Right atrium auricular region (tissue), 2 donors: ENCODE data around the gene ACADL. TPM values are rescaled to one million over a fixed set of nuclear protein-coding genes. Genes with fewer than 3 reads are reported as not detected.

Experiments used
- DNase-seq: peaks from one replicate; pipeline ENCODE4 v3.0.0-alpha.2; 2019; ENCODE audit warnings: low spot score
- H3K27ac ChIP-seq, 2 donors: fragments of 200-600 bp; sonication (generic); 1 replicate in 1 of 2; 2 replicates in 1 of 2; pipeline ENCODE4 v1.5.1; 2016 to 2019
- H3K27me3 ChIP-seq, 2 donors: fragments of 200-600 bp; sonication (generic); one replicate each; pipeline versions ENCODE4 v1.5.1 to v1.6.0; 2017 to 2019
- H3K36me3 ChIP-seq: fragments of 200-600 bp; sonication (generic); one replicate; pipeline ENCODE4 v1.5.1; 2016
- H3K4me1 ChIP-seq, 2 donors: fragments of 200-600 bp; sonication (generic); one replicate each; pipeline versions ENCODE4 v1.5.1 to v1.6.0; 2017 to 2019
- H3K4me3 ChIP-seq, 2 donors: fragments of 200-600 bp; sonication (generic); 1 replicate in 1 of 2; 2 replicates in 1 of 2; pipeline ENCODE4 v1.5.1; 2017 to 2019; ENCODE audit warnings: mild to moderate bottlenecking in 1 of 2, moderate library complexity in 1 of 2
- H3K9me3 ChIP-seq, 2 donors: fragments of 200-600 bp; sonication (generic); one replicate each; pipeline ENCODE4 v1.5.1; 2019
- total RNA-seq, 2 donors: library from RNA; depleted of rRNA; stranded (reverse); fragments of >200 nt; gene quantifications; one replicate each; pipeline ENCODE4 v1.1.0, GENCODE V29; 2016
- TF ChIP-seq, protein P1 (sequence below), 2 donors: fragments of 200-600 bp; sonication (generic); IDR thresholded peaks; one replicate each; pipeline ENCODE4 v1.5.1; 2019; ENCODE audit warnings: antibody characterized with exemption in 2 of 2

The ACADL gene
- total RNA-seq, 2 donors from 2014 or later, result 1.4 to 1.9 TPM

DNA sequence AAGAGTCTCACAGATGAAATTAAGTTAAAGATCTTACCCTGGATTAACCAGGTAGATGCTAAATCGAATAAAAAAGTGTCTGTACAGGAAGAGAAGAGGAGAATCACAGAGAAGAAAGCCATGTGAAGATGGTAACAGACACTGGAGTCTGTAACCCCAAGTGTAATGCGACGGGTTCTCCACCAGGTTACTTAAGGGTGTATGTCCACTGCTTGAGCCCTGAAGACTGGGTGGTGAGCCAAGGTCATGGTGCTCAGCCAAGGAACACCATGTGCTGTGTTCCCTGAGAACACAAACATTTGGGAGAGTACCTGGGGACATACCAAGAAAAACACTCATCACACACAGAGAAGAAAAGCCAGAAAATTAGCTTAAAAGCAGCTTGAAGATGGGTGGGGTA, 8.2 kb upstream of the ACADL start:
- H3K4me3 ChIP-seq, result no peak overlapping the region
- no peaks in the 10 kb centered on the region for H3K27me3 ChIP-seq
- no peaks in the 10 kb centered on the region for H3K36me3 ChIP-seq
- no peaks in the 10 kb centered on the region for H3K9me3 ChIP-seq
- no peak overlapping the region for H3K27ac ChIP-seq
- no peaks in the 10 kb centered on the region for H3K4me1 ChIP-seq
- TF ChIP-seq, protein P1, sequence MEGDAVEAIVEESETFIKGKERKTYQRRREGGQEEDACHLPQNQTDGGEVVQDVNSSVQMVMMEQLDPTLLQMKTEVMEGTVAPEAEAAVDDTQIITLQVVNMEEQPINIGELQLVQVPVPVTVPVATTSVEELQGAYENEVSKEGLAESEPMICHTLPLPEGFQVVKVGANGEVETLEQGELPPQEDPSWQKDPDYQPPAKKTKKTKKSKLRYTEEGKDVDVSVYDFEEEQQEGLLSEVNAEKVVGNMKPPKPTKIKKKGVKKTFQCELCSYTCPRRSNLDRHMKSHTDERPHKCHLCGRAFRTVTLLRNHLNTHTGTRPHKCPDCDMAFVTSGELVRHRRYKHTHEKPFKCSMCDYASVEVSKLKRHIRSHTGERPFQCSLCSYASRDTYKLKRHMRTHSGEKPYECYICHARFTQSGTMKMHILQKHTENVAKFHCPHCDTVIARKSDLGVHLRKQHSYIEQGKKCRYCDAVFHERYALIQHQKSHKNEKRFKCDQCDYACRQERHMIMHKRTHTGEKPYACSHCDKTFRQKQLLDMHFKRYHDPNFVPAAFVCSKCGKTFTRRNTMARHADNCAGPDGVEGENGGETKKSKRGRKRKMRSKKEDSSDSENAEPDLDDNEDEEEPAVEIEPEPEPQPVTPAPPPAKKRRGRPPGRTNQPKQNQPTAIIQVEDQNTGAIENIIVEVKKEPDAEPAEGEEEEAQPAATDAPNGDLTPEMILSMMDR (IDR thresholded peaks at IDR 0.05), result no peak
- no peak for DNase-seq

DNA sequence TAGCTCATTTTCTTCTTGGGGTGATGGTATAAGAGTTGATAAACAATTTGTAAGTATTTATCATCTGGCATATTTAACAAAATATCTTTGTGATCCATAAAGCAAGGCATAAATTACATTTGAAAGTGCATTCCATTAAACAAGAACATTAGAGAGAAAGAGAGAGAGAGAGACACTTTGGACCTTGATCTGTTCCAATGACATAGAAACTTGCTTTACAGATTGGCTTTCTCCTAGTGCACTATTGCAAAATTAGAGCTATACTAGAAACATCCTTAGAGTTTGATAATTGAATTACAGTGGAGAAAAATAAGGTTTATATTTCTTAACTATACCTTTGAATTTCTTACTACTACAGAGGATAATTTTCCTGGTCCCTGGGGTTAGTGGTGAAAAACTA, 5.7 kb upstream of the ACADL start:
- no peaks in the 10 kb centered on the region for H3K4me1 ChIP-seq
- H3K27ac ChIP-seq, result no peak overlapping the region
- H3K36me3 ChIP-seq, result no peaks in the 10 kb centered on the region
- no peak overlapping the region for H3K4me3 ChIP-seq
- DNase-seq, result no peak
- TF ChIP-seq, protein P1 (IDR thresholded peaks at IDR 0.05), result no peak
- no peaks in the 10 kb centered on the region for H3K27me3 ChIP-seq
- H3K9me3 ChIP-seq, result no peaks in the 10 kb centered on the region

DNA sequence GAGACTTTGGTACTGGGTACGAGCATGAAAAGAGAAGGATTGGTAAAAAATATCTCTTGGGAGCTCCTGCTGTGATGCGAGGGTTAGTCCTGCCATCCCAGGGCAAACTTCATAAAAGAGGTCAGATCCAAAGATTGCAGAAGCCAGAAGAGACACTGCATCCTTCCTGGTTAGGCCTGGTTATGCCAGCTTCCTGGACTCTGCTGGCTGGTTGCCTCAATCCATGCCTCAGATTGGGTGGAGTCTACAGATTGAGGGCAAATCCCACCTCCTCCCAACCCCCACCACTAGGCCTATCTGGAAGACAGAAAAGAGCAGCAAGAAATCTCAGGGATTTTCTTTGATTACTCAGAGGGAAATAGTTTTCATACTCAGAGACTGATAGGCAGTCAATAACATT, 5.3 kb upstream of the ACADL start:
- Histone ChIP-seq H3K36me3 (no peaks in the 10 kb centered on the region), H3K9me3 (no peaks in the 10 kb centered on the region), H3K27me3 (no peaks in the 10 kb centered on the region), H3K4me1 (peaks cover 0 to 2% of the 10 kb centered on the region in 2 donors), H3K27ac (no peak overlapping the region), H3K4me3 (no peak overlapping the region)
- TF ChIP-seq, protein P1 (IDR thresholded peaks at IDR 0.05), result no peak
- DNase-seq, result no peak

DNA sequence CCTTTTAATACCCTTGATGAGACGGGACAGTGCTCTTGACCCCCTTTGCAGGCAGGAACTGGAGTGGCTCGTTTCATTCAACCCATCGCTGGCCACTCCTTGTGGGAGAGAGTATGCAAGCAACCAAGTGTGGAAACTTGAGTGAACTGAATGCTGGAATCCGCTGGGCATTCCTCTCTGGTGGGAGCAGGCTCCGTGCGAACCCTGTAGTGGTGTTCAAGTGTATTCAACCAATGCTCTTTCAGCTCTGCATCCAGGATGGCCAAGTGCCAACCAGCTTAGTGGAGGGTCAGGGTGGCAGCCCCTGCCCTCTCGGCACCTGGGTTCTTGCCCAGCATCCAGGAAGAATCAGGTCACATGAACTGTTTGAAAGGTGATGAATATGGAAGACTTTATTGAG, 3.3 kb upstream of the ACADL start:
- no peaks in the 10 kb centered on the region for H3K9me3 ChIP-seq

DNA sequence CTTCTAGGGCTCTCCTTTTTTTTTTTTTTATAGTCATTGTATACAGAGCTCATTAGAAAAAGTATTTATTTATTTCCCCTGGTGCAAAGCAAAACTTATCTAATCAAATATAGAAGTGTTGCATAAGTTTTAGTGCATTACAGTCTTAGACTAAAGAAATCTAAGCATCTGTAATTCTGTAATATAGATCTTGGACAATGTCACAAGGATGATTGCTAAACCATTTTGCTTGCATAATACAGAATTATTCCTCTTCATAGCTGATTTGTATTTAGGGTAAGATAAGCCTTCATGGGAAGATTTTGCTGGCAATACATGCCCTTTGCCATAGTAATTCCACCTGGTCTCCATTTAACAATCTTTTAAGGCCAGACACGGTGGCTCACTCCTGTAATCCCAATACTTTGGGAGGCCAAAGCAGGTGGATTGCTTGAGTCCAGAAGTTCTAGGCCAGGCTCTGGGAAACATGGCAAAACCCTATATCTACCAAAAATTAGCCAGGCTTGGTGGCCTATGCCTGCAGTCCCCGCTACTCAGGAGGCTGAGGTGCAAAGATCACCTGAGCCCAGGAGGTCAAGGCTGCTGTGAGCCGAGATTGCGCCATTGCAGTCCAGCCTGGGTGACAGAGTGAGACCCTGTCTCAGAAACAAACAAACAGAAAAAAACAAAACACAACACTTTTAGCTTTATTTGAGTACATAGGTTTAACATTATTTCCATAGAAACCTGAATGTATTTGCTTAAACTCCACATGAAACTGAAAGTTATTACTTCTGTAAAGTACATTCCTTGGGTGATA, 2.2 kb upstream of the ACADL start:
- Histone ChIP-seq H3K9me3 (no peaks in the 10 kb centered on the region), H3K36me3 (no peaks in the 10 kb centered on the region), H3K4me1 (peaks cover 0 to 13% of the 10 kb centered on the region in 2 donors), H3K4me3 (no peak overlapping the region), H3K27ac (no peak overlapping the region), H3K27me3 (no peaks in the 10 kb centered on the region)
- DNase-seq, result no peak
- TF ChIP-seq, protein P1 (IDR thresholded peaks at IDR 0.05), result no peak

More for the DNA sequence above, 3.3 kb upstream of the ACADL start:
- Histone ChIP-seq H3K36me3 (no peaks in the 10 kb centered on the region), H3K27me3 (no peaks in the 10 kb centered on the region), H3K27ac (no peak overlapping the region), H3K4me3 (no peak overlapping the region), H3K4me1 (peaks cover 0 to 13% of the 10 kb centered on the region in 2 donors)
- no peak for DNase-seq
- TF ChIP-seq, protein P1 (IDR thresholded peaks at IDR 0.05), result no peak

DNA sequence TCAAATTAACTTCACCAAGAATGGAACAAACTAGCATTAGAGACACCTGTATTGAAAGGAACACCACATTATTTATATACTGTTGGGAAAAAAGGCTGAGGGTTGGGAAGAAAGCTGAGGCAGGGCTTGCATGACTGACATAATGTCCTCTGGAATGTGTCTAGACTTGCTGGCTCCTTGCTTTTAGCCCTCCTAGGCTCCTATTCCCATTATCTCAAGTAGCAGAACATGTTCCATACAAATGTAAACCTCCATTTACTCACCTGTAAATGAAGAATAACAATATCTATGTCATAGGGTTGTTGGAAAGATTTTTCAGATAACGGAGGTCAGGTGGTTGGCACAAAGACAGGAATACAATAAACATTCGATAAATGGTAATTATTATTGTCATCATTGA, 976 bp upstream of the ACADL start:
- DNase-seq, result no peak
- no peak overlapping the region for H3K27ac ChIP-seq
- H3K9me3 ChIP-seq, result no peaks in the 10 kb centered on the region
- H3K4me3 ChIP-seq, result no peak overlapping the region
- H3K4me1 ChIP-seq, result peaks cover 0 to 13% of the 10 kb centered on the region in 2 donors
- H3K36me3 ChIP-seq, result no peaks in the 10 kb centered on the region
- H3K27me3 ChIP-seq, result no peaks in the 10 kb centered on the region
- TF ChIP-seq, protein P1 (IDR thresholded peaks at IDR 0.05), result no peak
